K562 (cell line): ENCODE data around the gene UQCC2. TPM values are rescaled to one million over a fixed set of nuclear protein-coding genes. Genes with fewer than 3 reads are reported as not detected.

Experiments used
- ATAC-seq: fragments of 200-7000 bp; cut with Tn5 transposase; 3 replicates; pipeline ENCODE4 v1.9.1; 2020; ENCODE audit warnings: moderate library complexity
- BruUV-seq: library from RNA; stranded (reverse); fragments of 400-500 nt; replicated peaks from 2 replicates; lab custom pipeline; 2021; lab: Mats Ljungman, UMichigan
- CTCF ChIA-PET: fragments of 300-600 bp; formaldehyde crosslinking; extraction: SDS; loops from one replicate; lab custom pipeline; 2021; ENCODE audit warnings: low intra/inter-chr PET ratio; lab: Yijun Ruan, JAX
- POLR2A ChIA-PET: fragments of 300-600, 350-650 bp; sonication (Branson Sonifier 250); formaldehyde crosslinking; extraction: SDS; loops from one replicate; lab custom pipeline; 2021; ENCODE audit warnings: antibody characterized with exemption, inconsistent platforms; lab: Yijun Ruan, JAX
- DNase-seq, 4 experiments: peaks; one replicate each; pipeline versions ENCODE4 v3.0.0 to v3.0.0-alpha.2; 2011 to 2018; ENCODE audit warnings: low spot score in 3 of 4, mixed read lengths in 3 of 4; ENCODE audit errors: extremely low read depth in 1 of 4
- FAIRE-seq: peaks from 2 replicates; lab custom pipeline; 2011; peaks lifted over from hg19 to GRCh38; lab: Jason Lieb, UNC
- H2AFZ ChIP-seq: 2 replicates; pipeline ENCODE4 v1.6.0; 2011; ENCODE audit warnings: low read depth, low read length, control low read depth, inconsistent platforms
- H3K27ac ChIP-seq: fragments of 200-600 bp; 3 replicates; pipeline ENCODE4 v1.8.0; 2011; ENCODE audit warnings: low read depth, mild to moderate bottlenecking, control low read depth, inconsistent platforms, low read length, moderate library complexity, mixed read lengths; ENCODE audit errors: extremely low read depth
- H3K27me3 ChIP-seq, 2 experiments: fragments of 300-600 bp in 1 of 2; 2 replicates in 1 of 2; 3 replicates in 1 of 2; pipeline versions ENCODE4 v1.6.0 to v1.8.0; 2011; ENCODE audit warnings: inconsistent platforms in 2 of 2, low read length in 2 of 2, mild to moderate bottlenecking in 1 of 2, mixed read lengths in 1 of 2, moderate library complexity in 1 of 2; ENCODE audit not compliant: control insufficient read depth in 2 of 2, insufficient read depth in 2 of 2
- H3K36me3 ChIP-seq: fragments of 300-600 bp; 3 replicates; pipeline ENCODE4 v1.8.0; 2011; ENCODE audit warnings: mild to moderate bottlenecking, low read length, inconsistent platforms; ENCODE audit not compliant: control insufficient read depth, insufficient read depth
- H3K4me1 ChIP-seq, 2 experiments: fragments of 200-600 bp in 1 of 2; replicated peaks in 1 of 2; 2 replicates in 1 of 2; 3 replicates in 1 of 2; pipeline versions ENCODE4 v1.5.1 to v1.8.0; 2011; ENCODE audit warnings: inconsistent platforms in 2 of 2, low read length in 2 of 2, mild to moderate bottlenecking in 1 of 2, mixed read lengths in 1 of 2, moderate library complexity in 1 of 2; ENCODE audit not compliant: control insufficient read depth in 2 of 2, insufficient read depth in 2 of 2
- H3K4me2 ChIP-seq: 2 replicates; pipeline ENCODE4 v1.6.1; 2011; ENCODE audit warnings: low read length, control low read depth, inconsistent platforms, mixed read lengths; ENCODE audit not compliant: insufficient read depth
- H3K4me3 ChIP-seq: fragments of 200-600 bp; sonication (generic), shearing (Covaris generic); 2 replicates; pipeline ENCODE4 v1.5.1; 2016; ENCODE audit warnings: control low read depth, inconsistent platforms
- H3K79me2 ChIP-seq: fragments of 200-600 bp; 3 replicates; pipeline ENCODE4 v1.8.0; 2011; ENCODE audit warnings: low read length, inconsistent platforms; ENCODE audit not compliant: control insufficient read depth, insufficient read depth
- H3K9ac ChIP-seq, 2 experiments: 2 replicates each; pipeline versions ENCODE4 v1.6.0 to v1.6.1; 2011; ENCODE audit warnings: low read depth in 2 of 2, low read length in 2 of 2, control low read depth in 1 of 2, inconsistent platforms in 1 of 2, mild to moderate bottlenecking in 1 of 2, mixed read lengths in 1 of 2; ENCODE audit not compliant: insufficient read depth in 1 of 2
- H3K9me1 ChIP-seq: one replicate; pipeline ENCODE4 v1.6.0; 2011; ENCODE audit warnings: inconsistent platforms, mild to moderate bottlenecking, low read length, moderate library complexity; ENCODE audit not compliant: control insufficient read depth, insufficient read depth
- H3K9me3 ChIP-seq: replicated peaks from 2 replicates; pipeline ENCODE4 v1.5.1; 2011; ENCODE audit warnings: low read depth, low read length, inconsistent platforms; ENCODE audit not compliant: control insufficient read depth, insufficient read depth
- H4K20me1 ChIP-seq: replicated peaks from 2 replicates; pipeline ENCODE4 v1.6.1; 2011; ENCODE audit warnings: low read length, inconsistent platforms, mixed read lengths; ENCODE audit not compliant: control insufficient read depth, insufficient read depth
- GATA2 ChIP-seq: sonication (generic); formaldehyde crosslinking; IDR thresholded peaks from 2 replicates; pipeline ENCODE4 v1.4.0; 2020; ENCODE audit warnings: mild to moderate bottlenecking, missing genetic modification reagents
- SAFB ChIP-seq: fragments of 200-400 bp; formaldehyde crosslinking; IDR thresholded peaks from 2 replicates; pipeline ENCODE4 v1.6.1; 2017; ENCODE audit warnings: low read depth, low read length, borderline replicate concordance
- WGBS: fragments of 100-300 bp; shearing (Covaris generic); methylation state at CpG from one replicate; pipeline ENCODE4 v1.1.6; 2016; ENCODE audit warnings: low coverage, mixed read lengths; ENCODE audit not compliant: insufficient coverage; ENCODE audit errors: missing lambda C conversion rate; 5-methylcytosine and 5-hydroxymethylcytosine counted together
- in situ Hi-C: fragments of 300-500 bp; cut with MboI; formaldehyde crosslinking; loops from 4 replicates; pipeline ENCODE4 v1.15.0; 2018; ENCODE audit warnings: inconsistent platforms, mixed read lengths
- intact Hi-C: fragments of 100-400 bp; cut with micrococcal nuclease; formaldehyde crosslinking; loops from 2 replicates; pipeline ENCODE4 v1.14.2; 2022
- polyA plus RNA-seq, 8 experiments: library from polyadenylated mRNA; depleted of rRNA in 4 of 8; stranded (reverse) in 5 of 8; unstranded in 3 of 8; fragments of >200 nt; fragmentation: Nextera tagmentation in 2 of 8; fragmentation: Illumina TruSeq in 1 of 8; extraction: Ambion mirVana in 2 of 8; extraction: Trizol in 1 of 8; gene quantifications; 2 replicates each; pipeline versions ENCODE4 v1.2.1 to v1.2.3, GENCODE V29; 2011 to 2014; ENCODE audit warnings: inconsistent platforms in 1 of 8, missing spikeins in 1 of 8
- total RNA-seq, 7 experiments: library from RNA; depleted of rRNA in 6 of 7; stranded (reverse); fragments of >200 nt in 6 of 7; fragmentation: Illumina TruSeq in 2 of 7; extraction: Trizol in 2 of 7; gene quantifications; 2 replicates each; pipeline versions ENCODE4 v1.2.1 to v1.2.3, GENCODE V29; 2011 to 2021; ENCODE audit warnings: low replicate concordance in 1 of 7
- TF ChIP-seq, protein P1 (sequence below): fragments of 250-450 bp; sonication (Bioruptor Pico); IDR thresholded peaks from 2 replicates; pipeline ENCODE4 v1.5.0; 2021

UQCC2 gene
- total and polyA plus RNA-seq, 9 of the 15 experiments (the other 6 are each of a cell fraction or from before 2014, with no cell fraction given) = 58.5 to 927 (median 158) TPM

DNA sequence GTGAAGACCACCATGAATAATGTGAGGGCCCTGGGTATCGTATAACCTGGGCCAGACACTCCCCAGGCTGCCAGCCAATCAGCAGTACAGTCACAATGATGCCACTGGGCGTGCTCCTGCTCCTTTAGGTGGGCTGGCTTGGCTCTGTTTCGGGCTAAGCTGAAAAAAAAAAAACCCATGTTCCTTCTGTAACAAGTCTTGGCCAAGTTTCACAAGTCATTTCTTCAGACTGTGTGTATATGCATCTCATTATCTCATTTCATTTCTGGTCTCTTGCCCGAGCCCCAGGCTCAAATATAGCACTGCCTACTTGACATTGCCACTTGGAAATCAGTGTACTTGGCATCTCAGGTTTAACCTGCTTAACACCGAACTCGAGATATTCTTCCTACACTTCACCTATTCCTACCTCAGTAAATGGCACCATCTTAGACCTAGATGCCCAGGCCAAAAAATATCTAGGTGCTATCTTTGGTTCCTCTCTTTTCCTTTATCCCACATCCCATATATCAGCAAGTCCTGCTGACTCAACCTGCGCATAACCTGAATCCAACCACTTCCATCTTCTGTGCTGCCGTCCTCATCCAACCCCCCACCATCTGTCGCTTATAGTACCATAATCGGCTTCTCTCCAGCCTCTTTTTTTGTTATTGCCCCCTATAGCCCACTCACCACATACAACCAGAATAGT lies 1.8 kb downstream of the UQCC2 start:
- Histone ChIP-seq H2AFZ (no peak overlapping the region), H3K4me1 (peaks cover 12 to 21% of the 10 kb centered on the region in 2 experiments), H3K9me1 (no peaks in the 10 kb centered on the region), H3K4me2 (no peak overlapping the region), H3K36me3 (peaks cover 40% of the 10 kb centered on the region), H3K27ac (no peak overlapping the region), H3K27me3 (peaks cover 0 to 5% of the 10 kb centered on the region in 2 experiments; a peak in 3 of 5 replicates), H3K9me3 (no peaks in the 10 kb centered on the region), H3K79me2 (peaks cover 25% of the 10 kb centered on the region), H4K20me1 (no peaks in the 10 kb centered on the region), H3K9ac (peak overlapping the region; percentile 33 to 90; a peak in 2 of 4 replicates), H3K4me3 (no peak overlapping the region)
- ChIA-PET CTCF (no interaction called here), POLR2A (interaction anchor here (0.7 kb wide), 1 partner anchor 9 kb away, joined by 3 read pairs; no protein-coding TSS in a partner anchor)
- FAIRE-seq (no peak), DNase-seq (no peak), ATAC-seq (no peak)
- 95% methylated on average over 10 of the region's 10 CpGs for WGBS
- in situ Hi-C loops (no loop called here), intact Hi-C loops (no loop called here)
- TF ChIP-seq GATA2 (CRISPR knock-in tag) (0 out of 2 replicates have a peak, but pooled peaks have one; percentile 18), SAFB (no peak)
- TF ChIP-seq, protein P1, sequence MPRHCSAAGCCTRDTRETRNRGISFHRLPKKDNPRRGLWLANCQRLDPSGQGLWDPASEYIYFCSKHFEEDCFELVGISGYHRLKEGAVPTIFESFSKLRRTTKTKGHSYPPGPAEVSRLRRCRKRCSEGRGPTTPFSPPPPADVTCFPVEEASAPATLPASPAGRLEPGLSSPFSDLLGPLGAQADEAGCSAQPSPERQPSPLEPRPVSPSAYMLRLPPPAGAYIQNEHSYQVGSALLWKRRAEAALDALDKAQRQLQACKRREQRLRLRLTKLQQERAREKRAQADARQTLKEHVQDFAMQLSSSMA (CRISPR knock-in tag) = no peak
- no TSS peak for BruUV-seq
